ENCODE data around the gene IL6ST. TPM values are rescaled to one million over a fixed set of nuclear protein-coding genes. Genes with fewer than 3 reads are reported as not detected.

Gene IL6ST
- total RNA-seq, 2 experiments from 2014 or later: 377 to 404 TPM

DNA sequence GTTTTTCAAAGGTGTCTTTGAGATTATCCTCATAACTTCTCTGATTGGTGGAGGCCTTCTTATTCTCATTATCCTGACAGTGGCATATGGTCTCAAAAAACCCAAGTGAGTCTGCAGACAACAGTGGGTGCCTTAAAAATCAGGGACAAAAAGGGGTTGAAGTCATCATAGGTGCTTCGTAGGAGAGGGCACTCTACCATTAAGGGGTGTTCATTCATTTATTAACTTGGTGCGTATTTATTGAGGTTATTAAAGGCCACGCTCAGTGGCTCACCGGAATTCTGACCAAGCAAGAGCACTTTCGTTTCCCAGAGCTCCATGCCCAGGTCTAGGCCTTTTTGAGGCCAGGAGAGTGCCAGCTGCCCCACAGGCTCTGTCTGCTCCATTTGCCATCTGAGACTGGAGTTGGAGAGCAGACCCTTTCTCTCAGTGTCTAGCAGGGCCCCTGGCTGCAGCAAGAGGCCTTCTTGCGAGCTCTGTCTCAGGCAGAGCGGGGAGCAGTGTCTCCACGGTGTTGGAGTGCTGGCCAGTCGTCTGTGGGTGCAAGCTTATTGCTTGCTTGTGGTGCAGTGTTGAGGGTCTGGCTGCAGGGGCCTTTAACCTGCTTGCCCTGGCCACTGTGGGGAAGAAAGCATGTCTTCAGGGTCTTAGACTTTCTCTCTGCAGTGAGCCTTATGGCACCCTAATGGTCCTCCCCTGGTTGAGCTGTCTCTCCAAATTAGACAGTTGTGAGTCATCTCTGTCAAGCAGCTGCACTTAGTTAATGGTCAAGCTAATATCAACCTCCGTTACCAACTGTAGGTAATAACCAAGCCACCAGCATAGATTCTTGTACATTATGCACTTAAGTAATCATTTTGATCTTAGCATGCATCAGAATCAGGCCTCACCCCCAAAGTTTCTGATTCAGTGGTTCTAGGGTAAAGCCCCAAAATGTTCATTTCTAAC lies 81.0 kb downstream of the IL6ST start:
- no peaks in the 10 kb centered on the region for H3K4me1 ChIP-seq (ENCODE audit: insufficient read depth, low read length)
- H3K4me3 ChIP-seq (ENCODE audit: low read length): no peak overlapping the region
- H3K27me3 Mint-ChIP-seq: no peaks in the 10 kb centered on the region
- no peaks in the 10 kb centered on the region for H3K36me3 Mint-ChIP-seq (ENCODE audit: low read depth)
- DNase-seq (no peak), ATAC-seq (ENCODE audit: poor library complexity) (no peak)
- no peak overlapping the region for H3K27ac Mint-ChIP-seq
- CTCF ChIA-PET: no interaction called here
- no peaks in the 10 kb centered on the region for H3K9me3 ChIP-seq (ENCODE audit: control insufficient read depth in 1 of 2, insufficient read depth in 1 of 2, low read length in 2 of 2)
- no peak overlapping the region for H3K4me3 Mint-ChIP-seq
- H3K27me3 ChIP-seq (ENCODE audit: control insufficient read depth in 1 of 2, insufficient read depth in 2 of 2, low read length in 2 of 2): no peaks in the 10 kb centered on the region
- H3K27ac ChIP-seq (ENCODE audit: low read depth in 1 of 2, low read length in 2 of 2): no peak overlapping the region
- POLR2A ChIA-PET: no interaction called here
- no peaks in the 10 kb centered on the region for H3K4me1 Mint-ChIP-seq (ENCODE audit: low read depth)
- H3K36me3 ChIP-seq (ENCODE audit: insufficient read depth, low read length): no peaks in the 10 kb centered on the region
- H3K9me3 Mint-ChIP-seq: no peaks in the 10 kb centered on the region
- TF ChIP-seq, protein P1, sequence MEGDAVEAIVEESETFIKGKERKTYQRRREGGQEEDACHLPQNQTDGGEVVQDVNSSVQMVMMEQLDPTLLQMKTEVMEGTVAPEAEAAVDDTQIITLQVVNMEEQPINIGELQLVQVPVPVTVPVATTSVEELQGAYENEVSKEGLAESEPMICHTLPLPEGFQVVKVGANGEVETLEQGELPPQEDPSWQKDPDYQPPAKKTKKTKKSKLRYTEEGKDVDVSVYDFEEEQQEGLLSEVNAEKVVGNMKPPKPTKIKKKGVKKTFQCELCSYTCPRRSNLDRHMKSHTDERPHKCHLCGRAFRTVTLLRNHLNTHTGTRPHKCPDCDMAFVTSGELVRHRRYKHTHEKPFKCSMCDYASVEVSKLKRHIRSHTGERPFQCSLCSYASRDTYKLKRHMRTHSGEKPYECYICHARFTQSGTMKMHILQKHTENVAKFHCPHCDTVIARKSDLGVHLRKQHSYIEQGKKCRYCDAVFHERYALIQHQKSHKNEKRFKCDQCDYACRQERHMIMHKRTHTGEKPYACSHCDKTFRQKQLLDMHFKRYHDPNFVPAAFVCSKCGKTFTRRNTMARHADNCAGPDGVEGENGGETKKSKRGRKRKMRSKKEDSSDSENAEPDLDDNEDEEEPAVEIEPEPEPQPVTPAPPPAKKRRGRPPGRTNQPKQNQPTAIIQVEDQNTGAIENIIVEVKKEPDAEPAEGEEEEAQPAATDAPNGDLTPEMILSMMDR (IDR thresholded peaks at IDR 0.05): no peak
- intact Hi-C loops (cut with DNase I, micrococcal nuclease): no loop called here

DNA sequence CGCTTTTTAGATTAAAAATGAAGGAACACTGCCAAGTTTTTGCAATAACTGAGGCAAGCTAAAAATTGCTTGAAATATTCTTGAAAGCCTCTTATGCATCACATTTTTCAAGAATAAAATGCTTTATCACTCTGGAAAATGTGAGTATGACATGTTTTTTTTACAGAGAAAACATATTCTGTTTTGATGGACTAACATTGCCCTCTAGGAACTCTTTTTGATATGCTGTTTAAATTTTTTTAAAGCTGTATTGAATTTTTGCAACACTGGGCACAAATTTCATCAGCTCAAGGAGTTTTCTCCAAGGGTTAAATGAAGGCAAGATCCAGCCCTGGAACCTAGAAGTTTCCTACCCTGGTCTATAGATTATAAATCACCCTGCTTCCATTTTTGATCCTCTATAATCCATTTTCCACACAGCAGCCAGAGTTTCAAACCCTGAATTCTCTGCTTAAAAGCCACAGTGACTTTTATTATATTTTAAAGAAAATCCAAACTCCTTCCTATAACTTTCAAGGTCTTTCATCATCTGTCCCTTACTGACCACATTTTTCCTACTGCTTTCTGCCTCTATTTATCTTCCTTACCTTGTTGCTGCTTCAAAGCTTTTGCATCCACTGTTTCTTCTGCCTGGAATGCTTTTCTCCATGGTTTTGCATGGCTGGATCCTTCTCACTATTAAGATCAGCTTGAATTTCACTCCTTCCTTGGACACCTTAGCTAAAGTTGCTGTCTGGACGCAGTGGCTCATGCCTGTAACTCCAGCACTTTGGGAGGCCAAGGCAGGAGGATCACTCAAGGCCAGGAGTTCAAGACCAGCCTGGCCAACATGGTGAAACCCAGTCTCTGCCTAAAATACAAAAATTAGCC lies 82.7 kb downstream of the IL6ST start:
- no peaks in the 10 kb centered on the region for H3K4me1 ChIP-seq (ENCODE audit: insufficient read depth, low read length)
- ATAC-seq (ENCODE audit: poor library complexity) (no peak), DNase-seq (no peak)
- no peaks in the 10 kb centered on the region for H3K27me3 ChIP-seq (ENCODE audit: control insufficient read depth in 1 of 2, insufficient read depth in 2 of 2, low read length in 2 of 2)
- Mint-ChIP-seq H3K27me3 (no peaks in the 10 kb centered on the region), H3K4me3 (no peak overlapping the region), H3K9me3 (no peaks in the 10 kb centered on the region), H3K36me3 (ENCODE audit: low read depth) (no peaks in the 10 kb centered on the region), H3K4me1 (ENCODE audit: low read depth) (no peaks in the 10 kb centered on the region), H3K27ac (no peak overlapping the region)
- H3K36me3 ChIP-seq (ENCODE audit: insufficient read depth, low read length): no peaks in the 10 kb centered on the region
- POLR2A ChIA-PET: interaction anchor here (0.5 kb wide), 1 partner anchor 163 kb away, joined by 3 read pairs; no protein-coding TSS in a partner anchor
- intact Hi-C loops (cut with DNase I, micrococcal nuclease): no loop called here
- no peak overlapping the region for H3K27ac ChIP-seq (ENCODE audit: low read depth in 1 of 2, low read length in 2 of 2)
- no peaks in the 10 kb centered on the region for H3K9me3 ChIP-seq (ENCODE audit: control insufficient read depth in 1 of 2, insufficient read depth in 1 of 2, low read length in 2 of 2)
- TF ChIP-seq, protein P1 (IDR thresholded peaks at IDR 0.05): no peak
- no peak overlapping the region for H3K4me3 ChIP-seq (ENCODE audit: low read length)
- CTCF ChIA-PET: interaction anchor here (0.7 kb wide), 1 partner anchor 321 kb away, joined by 3 read pairs; no protein-coding TSS in a partner anchor

DNA sequence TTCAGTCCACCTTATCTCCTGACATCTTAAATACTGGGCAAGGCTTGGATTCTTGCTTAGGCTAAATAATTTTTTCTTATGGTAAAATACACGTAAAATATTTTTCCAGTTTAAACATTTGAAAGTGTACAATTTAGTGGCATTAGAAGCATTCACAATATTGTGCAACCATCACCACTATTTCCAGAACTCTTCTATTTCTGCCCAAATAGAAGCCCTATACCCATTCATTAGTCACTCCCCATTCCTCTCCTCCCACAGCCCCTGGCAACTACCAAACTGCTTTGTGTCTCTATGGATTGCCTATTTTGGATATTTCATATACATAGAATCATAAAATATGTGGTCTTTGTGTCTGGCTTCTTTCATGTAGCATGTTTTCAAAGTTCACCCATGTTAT lies 86.0 kb downstream of the IL6ST start:
- CTCF ChIA-PET: no interaction called here
- ATAC-seq (ENCODE audit: poor library complexity): no peak
- no peaks in the 10 kb centered on the region for H3K9me3 ChIP-seq (ENCODE audit: control insufficient read depth in 1 of 2, insufficient read depth in 1 of 2, low read length in 2 of 2)

More for the DNA sequence above, 86.0 kb downstream of the IL6ST start:
- Histone ChIP-seq H3K27ac (ENCODE audit: low read depth in 1 of 2, low read length in 2 of 2) (no peak overlapping the region), H3K4me3 (ENCODE audit: low read length) (no peak overlapping the region), H3K27me3 (ENCODE audit: control insufficient read depth in 1 of 2, insufficient read depth in 2 of 2, low read length in 2 of 2) (no peaks in the 10 kb centered on the region), H3K36me3 (ENCODE audit: insufficient read depth, low read length) (no peaks in the 10 kb centered on the region), H3K4me1 (ENCODE audit: insufficient read depth, low read length) (peaks cover 11% of the 10 kb centered on the region)
- TF ChIP-seq, protein P1 (IDR thresholded peaks at IDR 0.05): no peak
- H3K4me1 Mint-ChIP-seq (ENCODE audit: low read depth): peaks cover 4% of the 10 kb centered on the region
- H3K36me3 Mint-ChIP-seq (ENCODE audit: low read depth): no peaks in the 10 kb centered on the region
- H3K4me3 Mint-ChIP-seq: no peak overlapping the region
- DNase-seq: no peak
- no peaks in the 10 kb centered on the region for H3K9me3 Mint-ChIP-seq
- intact Hi-C loops (cut with DNase I, micrococcal nuclease): no loop called here
- no peaks in the 10 kb centered on the region for H3K27me3 Mint-ChIP-seq
- POLR2A ChIA-PET: no interaction called here
- H3K27ac Mint-ChIP-seq: no peak overlapping the region

Data from CD4-positive, alpha-beta T cell (primary cell).